Neural cell (in vitro differentiated cells): Measurements from ENCODE around the gene ZNF768. TPM values are rescaled to one million over a fixed set of nuclear protein-coding genes. Genes with fewer than 3 reads are reported as not detected.

Source experiments
- H2AFZ ChIP-seq: fragments of 200-600, 300-800 bp; sonication (generic), shearing (Covaris generic); 2 replicates; pipeline ENCODE4 v1.6.0; 2014; ENCODE audit warnings: low read depth, mild to moderate bottlenecking, antibody characterized with exemption, low read length, moderate library complexity
- H3F3A ChIP-seq: fragments of 200-600 bp; shearing (Covaris generic); 2 replicates; pipeline ENCODE4 v1.6.1; 2016; ENCODE audit warnings: mild to moderate bottlenecking, moderate library complexity, mixed read lengths, antibody characterized with exemption, low read length; ENCODE audit not compliant: insufficient read depth, poor library complexity, severe bottlenecking
- H3K27ac ChIP-seq: fragments of 200-600, 300-800 bp; sonication (generic), shearing (Covaris generic); 2 replicates; pipeline ENCODE4 v1.5.1; 2014; ENCODE audit warnings: mild to moderate bottlenecking, low read length, moderate library complexity
- H3K27me3 ChIP-seq: fragments of 300-800, 200-600 bp; sonication (generic), shearing (Covaris generic); 2 replicates; pipeline ENCODE4 v1.6.0; 2014; ENCODE audit warnings: mild to moderate bottlenecking, low read depth, low read length, moderate library complexity; ENCODE audit not compliant: insufficient read depth
- H3K36me3 ChIP-seq: fragments of 300-800, 200-600 bp; sonication (generic), shearing (Covaris generic); 2 replicates; pipeline ENCODE4 v1.5.1; 2014; ENCODE audit warnings: mild to moderate bottlenecking, antibody characterized with exemption, low read length, moderate library complexity; ENCODE audit not compliant: insufficient read depth
- H3K4me2 ChIP-seq: fragments of 300-800, 200-600 bp; sonication (generic), shearing (Covaris generic); 2 replicates; pipeline ENCODE4 v1.6.0; 2014; ENCODE audit warnings: mild to moderate bottlenecking, low read length
- H3K4me3 ChIP-seq: fragments of 300-800, 200-600 bp; sonication (generic), shearing (Covaris generic); 2 replicates; pipeline ENCODE4 v1.5.1; 2014; ENCODE audit warnings: mild to moderate bottlenecking, low read length, moderate library complexity
- H3K79me2 ChIP-seq: fragments of 200-600 bp; shearing (Covaris generic); replicated peaks from 2 replicates; pipeline ENCODE4 v1.6.0; 2014; ENCODE audit warnings: mild to moderate bottlenecking, low read length, moderate library complexity; ENCODE audit not compliant: insufficient read depth
- H3K9ac ChIP-seq: fragments of 300-800, 200-600 bp; sonication (generic), shearing (Covaris generic); 2 replicates; pipeline ENCODE4 v1.6.1; 2016; ENCODE audit warnings: mild to moderate bottlenecking, low read length, mixed read lengths
- H3K9me2 ChIP-seq: fragments of 200-600 bp; shearing (Covaris generic); 2 replicates; pipeline ENCODE4 v1.6.1; 2016; ENCODE audit warnings: mild to moderate bottlenecking, low read length, mixed read lengths; ENCODE audit not compliant: insufficient read depth
- H3K9me3 ChIP-seq: fragments of 200-600, 300-800 bp; sonication (generic), shearing (Covaris generic); 2 replicates; pipeline ENCODE4 v1.6.1; 2016; ENCODE audit warnings: mild to moderate bottlenecking, mixed run types, low read length, moderate library complexity, mixed read lengths
- H4K20me1 ChIP-seq: fragments of 200-600 bp; shearing (Covaris generic); 2 replicates; pipeline ENCODE4 v1.6.1; 2016; ENCODE audit warnings: mild to moderate bottlenecking, mixed run types; ENCODE audit not compliant: insufficient read depth
- CTCF ChIP-seq: fragments of 450-650 bp; IDR thresholded peaks from 2 replicates; pipeline ENCODE4 v1.5.1; 2014; ENCODE audit warnings: antibody characterized with exemption, mild to moderate bottlenecking, moderate library complexity; ENCODE audit not compliant: poor library complexity, severe bottlenecking
- EP300 ChIP-seq: fragments of 450-650 bp; conservative IDR thresholded peaks from 2 replicates; pipeline ENCODE4 v1.6.1; 2014; ENCODE audit warnings: antibody characterized with exemption, mild to moderate bottlenecking, moderate library complexity; ENCODE audit not compliant: poor library complexity, severe bottlenecking
- EZH2 ChIP-seq: fragments of 200-600, 300-800 bp; shearing (Covaris generic), sonication (generic); IDR thresholded peaks from 2 replicates; pipeline ENCODE4 v1.6.1; 2014; ENCODE audit warnings: antibody characterized with exemption, low read length, borderline replicate concordance, mild to moderate bottlenecking; ENCODE audit not compliant: insufficient read depth, poor library complexity, severe bottlenecking
- MXI1 ChIP-seq: fragments of 450-650 bp; conservative IDR thresholded peaks from 2 replicates; pipeline ENCODE4 v1.6.1; 2014; ENCODE audit warnings: antibody characterized with exemption, mild to moderate bottlenecking; ENCODE audit not compliant: poor library complexity, severe bottlenecking
- POLR2AphosphoS5 ChIP-seq: IDR thresholded peaks from 2 replicates; pipeline ENCODE4 v1.6.1; 2012
- RAD21 ChIP-seq: fragments of 450-650 bp; conservative IDR thresholded peaks from 2 replicates; pipeline ENCODE4 v1.6.1; 2014; ENCODE audit warnings: antibody characterized with exemption, mild to moderate bottlenecking, moderate library complexity
- SMC3 ChIP-seq: fragments of 450-650 bp; conservative IDR thresholded peaks from 2 replicates; pipeline ENCODE4 v1.6.1; 2014; ENCODE audit warnings: antibody characterized with exemption, mild to moderate bottlenecking, moderate library complexity; ENCODE audit not compliant: poor library complexity
- TAF1 ChIP-seq: IDR thresholded peaks from 2 replicates; pipeline ENCODE4 v1.6.1; 2012; ENCODE audit warnings: low read depth
- polyA plus RNA-seq: library from polyadenylated mRNA; depleted of rRNA; stranded (reverse); fragments of >200 nt; gene quantifications from 2 replicates; pipeline ENCODE4 v1.2.3, GENCODE V29; 2014

ZNF768 gene
- polyA plus RNA-seq, 1 donor from 2014 or later: 54.4 TPM

- Histone ChIP-seq H3K36me3 (no peaks in the 10 kb centered on the region), H3K9me2 (no peaks in the 10 kb centered on the region), H3K27ac (no peak overlapping the region), H3K4me2 (no peak overlapping the region), H3K4me3 (no peak overlapping the region), H3K9ac (no peak overlapping the region), H3K79me2 (peaks cover 5% of the 10 kb centered on the region), H3K27me3 (no peaks in the 10 kb centered on the region), H2AFZ (no peak overlapping the region), H3K9me3 (no peaks in the 10 kb centered on the region), H4K20me1 (no peaks in the 10 kb centered on the region), H3F3A (no peaks in the 10 kb centered on the region)
- TF ChIP-seq RAD21: no peak
- TF ChIP-seq TAF1: no peak
- peak; percentile 9 for TF ChIP-seq POLR2AphosphoS5
- TF ChIP-seq EZH2: no peak
- TF ChIP-seq EP300: no peak
- no peak for TF ChIP-seq SMC3
- no peak for TF ChIP-seq MXI1
Measured at GRCh38 chr16:30521873-30522641, 4.3 kb downstream of the ZNF768 start.

- Histone ChIP-seq H3K79me2 (peaks cover 5% of the 10 kb centered on the region), H3K36me3 (no peaks in the 10 kb centered on the region), H3K27ac (no peak overlapping the region), H3K9me2 (no peaks in the 10 kb centered on the region), H3K4me2 (no peak overlapping the region), H3K4me3 (no peak overlapping the region), H3K27me3 (no peaks in the 10 kb centered on the region), H2AFZ (no peak overlapping the region), H3K9ac (no peak overlapping the region), H3K9me3 (no peaks in the 10 kb centered on the region), H4K20me1 (no peaks in the 10 kb centered on the region), H3F3A (no peaks in the 10 kb centered on the region)
- TF ChIP-seq CTCF: no peak
- TF ChIP-seq RAD21: no peak
- TF ChIP-seq TAF1: no peak
Measured at GRCh38 chr16:30521476-30521872, 4.9 kb downstream of the ZNF768 start.

GRCh38 chr16:30519120-30520049 is 7.0 kb downstream of the ZNF768 start:
- H4K20me1 ChIP-seq: no peaks in the 10 kb centered on the region

More at GRCh38 chr16:30519120-30520049, 7.0 kb downstream of the ZNF768 start:
- no peaks in the 10 kb centered on the region for H3K9me2 ChIP-seq
- no peaks in the 10 kb centered on the region for H3F3A ChIP-seq
- no peaks in the 10 kb centered on the region for H3K79me2 ChIP-seq
- no peaks in the 10 kb centered on the region for H3K36me3 ChIP-seq
- no peak overlapping the region for H3K4me2 ChIP-seq
- no peak overlapping the region for H3K27ac ChIP-seq
- H2AFZ ChIP-seq: no peak overlapping the region
- no peak overlapping the region for H3K4me3 ChIP-seq
- no peaks in the 10 kb centered on the region for H3K27me3 ChIP-seq
- H3K9ac ChIP-seq: no peak overlapping the region
- no peaks in the 10 kb centered on the region for H3K9me3 ChIP-seq
- no peak for TF ChIP-seq EP300
- no peak for TF ChIP-seq EZH2
- TF ChIP-seq TAF1: no peak
